ENCODE results near the gene PDE4B.

Gene PDE4B

GRCh38 chr1:65918564-65918963, 125.9 kb downstream of the PDE4B start:
- no peaks in the 10 kb centered on the region for H3K36me3 ChIP-seq (ENCODE audit: insufficient read depth, low read length)
- no peaks in the 10 kb centered on the region for H3K9me2 ChIP-seq (replicated peaks; ENCODE audit: low read depth, low read length)
- H3K4me3 ChIP-seq (ENCODE audit: low read length, poor library complexity, severe bottlenecking): no peak overlapping the region
- no peaks in the 10 kb centered on the region for H3K9me3 ChIP-seq (ENCODE audit: insufficient read depth, low read depth, low read length)
- H3F3A ChIP-seq (ENCODE audit: low read depth): no peaks in the 10 kb centered on the region
- no peaks in the 10 kb centered on the region for H3K79me2 ChIP-seq (ENCODE audit: insufficient read depth, low read length)
- no peak overlapping the region for H3K4me2 ChIP-seq (ENCODE audit: low read depth, low read length, poor library complexity, severe bottlenecking)
- H3K9ac ChIP-seq (ENCODE audit: low read depth, low read length, poor library complexity, severe bottlenecking): no peak overlapping the region
- TF ChIP-seq EZH2phosphoT487 (IDR thresholded peaks at IDR 0.05; ENCODE audit: borderline replicate concordance): no peak
- TF ChIP-seq, protein P1, sequence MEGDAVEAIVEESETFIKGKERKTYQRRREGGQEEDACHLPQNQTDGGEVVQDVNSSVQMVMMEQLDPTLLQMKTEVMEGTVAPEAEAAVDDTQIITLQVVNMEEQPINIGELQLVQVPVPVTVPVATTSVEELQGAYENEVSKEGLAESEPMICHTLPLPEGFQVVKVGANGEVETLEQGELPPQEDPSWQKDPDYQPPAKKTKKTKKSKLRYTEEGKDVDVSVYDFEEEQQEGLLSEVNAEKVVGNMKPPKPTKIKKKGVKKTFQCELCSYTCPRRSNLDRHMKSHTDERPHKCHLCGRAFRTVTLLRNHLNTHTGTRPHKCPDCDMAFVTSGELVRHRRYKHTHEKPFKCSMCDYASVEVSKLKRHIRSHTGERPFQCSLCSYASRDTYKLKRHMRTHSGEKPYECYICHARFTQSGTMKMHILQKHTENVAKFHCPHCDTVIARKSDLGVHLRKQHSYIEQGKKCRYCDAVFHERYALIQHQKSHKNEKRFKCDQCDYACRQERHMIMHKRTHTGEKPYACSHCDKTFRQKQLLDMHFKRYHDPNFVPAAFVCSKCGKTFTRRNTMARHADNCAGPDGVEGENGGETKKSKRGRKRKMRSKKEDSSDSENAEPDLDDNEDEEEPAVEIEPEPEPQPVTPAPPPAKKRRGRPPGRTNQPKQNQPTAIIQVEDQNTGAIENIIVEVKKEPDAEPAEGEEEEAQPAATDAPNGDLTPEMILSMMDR (conservative IDR thresholded peaks at IDR 0.05; ENCODE audit: low read length): no peak
- H3K4me1 ChIP-seq (ENCODE audit: insufficient read depth, low read length, poor library complexity, severe bottlenecking): peaks cover 12% of the 10 kb centered on the region
- H4K20me1 ChIP-seq (ENCODE audit: insufficient read depth, low read length, poor library complexity, severe bottlenecking): no peaks in the 10 kb centered on the region
- H2AFZ ChIP-seq (ENCODE audit: low read length): 0 out of 2 replicates have a peak overlapping the region, but pooled peaks have one; percentile 8
- no peaks in the 10 kb centered on the region for H3K27me3 ChIP-seq (ENCODE audit: insufficient read depth, low read length, poor library complexity, severe bottlenecking)

DNA sequence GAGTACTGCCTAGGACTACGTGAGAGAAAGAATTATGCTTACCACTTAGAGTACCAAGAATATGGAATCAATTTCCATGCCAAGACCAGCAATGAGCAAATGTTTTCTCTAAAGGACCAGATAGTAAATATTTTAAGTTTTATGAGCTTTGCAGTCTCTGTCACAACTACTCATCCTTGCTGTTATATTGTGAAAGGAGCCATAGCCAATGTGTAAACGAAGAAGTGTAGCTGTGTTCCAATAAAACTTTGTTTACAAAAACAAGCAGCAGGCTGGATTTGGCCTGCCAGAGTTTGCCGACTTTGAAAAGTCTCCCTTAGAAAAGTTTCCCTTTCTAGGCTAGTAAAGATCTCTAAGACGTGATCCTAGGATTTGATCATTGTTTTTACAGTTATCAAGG, 128.8 kb downstream of the PDE4B start:
- Histone ChIP-seq H3K9ac (ENCODE audit: low read depth, low read length, poor library complexity, severe bottlenecking) (no peak overlapping the region), H3K4me1 (ENCODE audit: insufficient read depth, low read length, poor library complexity, severe bottlenecking) (no peaks in the 10 kb centered on the region), H3K4me3 (ENCODE audit: low read length, poor library complexity, severe bottlenecking) (no peak overlapping the region), H3K79me2 (ENCODE audit: insufficient read depth, low read length) (no peaks in the 10 kb centered on the region), H3K36me3 (ENCODE audit: insufficient read depth, low read length) (no peaks in the 10 kb centered on the region), H3K27me3 (ENCODE audit: insufficient read depth, low read length, poor library complexity, severe bottlenecking) (no peaks in the 10 kb centered on the region), H3F3A (ENCODE audit: low read depth) (no peaks in the 10 kb centered on the region), H3K4me2 (ENCODE audit: low read depth, low read length, poor library complexity, severe bottlenecking) (no peak overlapping the region), H3K9me3 (ENCODE audit: insufficient read depth, low read depth, low read length) (no peaks in the 10 kb centered on the region), H4K20me1 (ENCODE audit: insufficient read depth, low read length, poor library complexity, severe bottlenecking) (no peaks in the 10 kb centered on the region), H3K9me2 (replicated peaks; ENCODE audit: low read depth, low read length) (no peaks in the 10 kb centered on the region), H2AFZ (ENCODE audit: low read length) (no peak overlapping the region)
- no peak for TF ChIP-seq EZH2phosphoT487 (IDR thresholded peaks at IDR 0.05; ENCODE audit: borderline replicate concordance)
- TF ChIP-seq, protein P1 (conservative IDR thresholded peaks at IDR 0.05; ENCODE audit: low read length): no peak

DNA sequence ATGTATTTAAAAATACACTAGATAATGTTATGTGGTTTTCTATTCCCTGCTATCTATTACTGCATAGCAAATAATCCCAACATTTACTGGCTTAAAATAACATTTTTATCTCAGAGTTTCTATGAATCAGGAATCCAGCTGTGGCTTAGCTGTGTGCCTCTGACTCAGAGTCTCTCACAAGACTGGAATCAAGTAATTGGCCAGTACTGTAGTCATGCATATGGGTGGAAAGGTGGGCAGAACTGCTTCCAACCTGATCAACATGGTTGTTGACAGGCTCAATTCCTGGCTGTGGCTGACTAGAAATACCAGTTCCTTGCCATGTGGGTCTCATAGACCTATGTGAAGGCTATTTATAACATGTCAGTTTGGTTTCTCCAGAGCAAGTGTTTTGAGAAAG, 131.8 kb downstream of the PDE4B start:
- H4K20me1 ChIP-seq (ENCODE audit: insufficient read depth, low read length, poor library complexity, severe bottlenecking): no peaks in the 10 kb centered on the region
- H3K9me2 ChIP-seq (replicated peaks; ENCODE audit: low read depth, low read length): no peaks in the 10 kb centered on the region
- H3F3A ChIP-seq (ENCODE audit: low read depth): no peaks in the 10 kb centered on the region
- H3K36me3 ChIP-seq (ENCODE audit: insufficient read depth, low read length): no peaks in the 10 kb centered on the region
- H3K4me3 ChIP-seq (ENCODE audit: low read length, poor library complexity, severe bottlenecking): no peak overlapping the region
- H3K9ac ChIP-seq (ENCODE audit: low read depth, low read length, poor library complexity, severe bottlenecking): no peak overlapping the region
- TF ChIP-seq EZH2phosphoT487 (IDR thresholded peaks at IDR 0.05; ENCODE audit: borderline replicate concordance): no peak
- TF ChIP-seq, protein P1 (conservative IDR thresholded peaks at IDR 0.05; ENCODE audit: low read length): no peak
- no peak overlapping the region for H2AFZ ChIP-seq (ENCODE audit: low read length)
- no peaks in the 10 kb centered on the region for H3K27me3 ChIP-seq (ENCODE audit: insufficient read depth, low read length, poor library complexity, severe bottlenecking)
- no peaks in the 10 kb centered on the region for H3K9me3 ChIP-seq (ENCODE audit: insufficient read depth, low read depth, low read length)
- no peaks in the 10 kb centered on the region for H3K4me1 ChIP-seq (ENCODE audit: insufficient read depth, low read length, poor library complexity, severe bottlenecking)
- H3K79me2 ChIP-seq (ENCODE audit: insufficient read depth, low read length): no peaks in the 10 kb centered on the region
- H3K4me2 ChIP-seq (ENCODE audit: low read depth, low read length, poor library complexity, severe bottlenecking): no peak overlapping the region

Measured in Loucy (cell line).